IMR-90 (cell line): ENCODE results near the gene RPS24.

ENCODE experiments used
- CEBPB ChIP-seq: IDR thresholded peaks from 2 replicates; pipeline ENCODE4 v1.6.1; 2012; ENCODE audit warnings: low read depth, low read length, improper control_type of control experiment
- CTCF ChIP-seq: conservative IDR thresholded peaks from 2 replicates; pipeline ENCODE4 v1.5.1; 2012; ENCODE audit warnings: mild to moderate bottlenecking, low read depth, low read length, improper control_type of control experiment
- FOS ChIP-seq: fragments of 150-350 bp; IDR thresholded peaks from 2 replicates; pipeline ENCODE4 v1.6.1; 2016; ENCODE audit warnings: low read depth, low read length
- MAFK ChIP-seq: IDR thresholded peaks from 2 replicates; pipeline ENCODE4 v1.6.1; 2012; ENCODE audit warnings: low read depth, low read length, improper control_type of control experiment
- MXI1 ChIP-seq: IDR thresholded peaks from 2 replicates; pipeline ENCODE4 v1.6.1; 2012; ENCODE audit warnings: low read depth, mild to moderate bottlenecking, low read length, moderate library complexity, borderline replicate concordance
- POLR2A ChIP-seq: IDR thresholded peaks from 2 replicates; pipeline ENCODE4 v1.6.1; 2012; ENCODE audit warnings: mild to moderate bottlenecking, low read depth, low read length
- RAD21 ChIP-seq: IDR thresholded peaks from 2 replicates; pipeline ENCODE4 v1.6.1; 2012; ENCODE audit warnings: low read length, improper control_type of control experiment
- RCOR1 ChIP-seq: IDR thresholded peaks from 2 replicates; pipeline ENCODE4 v1.6.1; 2012; ENCODE audit warnings: mild to moderate bottlenecking, low read length, improper control_type of control experiment; ENCODE audit not compliant: insufficient replicate concordance
- RFX5 ChIP-seq: IDR thresholded peaks from 2 replicates; pipeline ENCODE4 v1.8.0; 2012; ENCODE audit warnings: low read depth, mild to moderate bottlenecking, low read length, moderate library complexity
- SMC3 ChIP-seq: fragments of 150-350 bp; IDR thresholded peaks from 2 replicates; pipeline ENCODE4 v1.6.1; 2016; ENCODE audit warnings: low read depth, mild to moderate bottlenecking, antibody characterized with exemption, low read length, moderate library complexity
- TF ChIP-seq, protein P1 (sequence below): fragments of 150-350 bp; IDR thresholded peaks from 2 replicates; pipeline ENCODE4 v1.6.1; 2017; ENCODE audit warnings: mild to moderate bottlenecking, antibody characterized with exemption, low read length, low read depth

- TF ChIP-seq POLR2A (no peak), CTCF (no peak), RAD21 (no peak), FOS (no peak), RCOR1 (no peak), MAFK (no peak), MXI1 (no peak), SMC3 (no peak), RFX5 (no peak), CEBPB (no peak)
- TF ChIP-seq, protein P1, sequence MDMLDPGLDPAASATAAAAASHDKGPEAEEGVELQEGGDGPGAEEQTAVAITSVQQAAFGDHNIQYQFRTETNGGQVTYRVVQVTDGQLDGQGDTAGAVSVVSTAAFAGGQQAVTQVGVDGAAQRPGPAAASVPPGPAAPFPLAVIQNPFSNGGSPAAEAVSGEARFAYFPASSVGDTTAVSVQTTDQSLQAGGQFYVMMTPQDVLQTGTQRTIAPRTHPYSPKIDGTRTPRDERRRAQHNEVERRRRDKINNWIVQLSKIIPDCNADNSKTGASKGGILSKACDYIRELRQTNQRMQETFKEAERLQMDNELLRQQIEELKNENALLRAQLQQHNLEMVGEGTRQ, result no peak
These were observed 5.3 kb downstream of the RPS24 start for GRCh38 chr10:78038791-78039547.
